SU-DHL-6 (cell line): ENCODE measurements around the gene RPP14.

Experiments
- EZH2phosphoT487 ChIP-seq: fragments of 200-600 bp; sonication (generic), shearing (Covaris generic); conservative IDR thresholded peaks from 2 replicates; pipeline ENCODE4 v1.6.1; 2018; ENCODE audit warnings: mild to moderate bottlenecking, antibody characterized with exemption, low read length, moderate library complexity, mixed read lengths
- TF ChIP-seq, protein P1 (sequence below): fragments of 200-600 bp; sonication (generic); IDR thresholded peaks from one replicate; pipeline ENCODE4 v1.5.1; 2017; ENCODE audit warnings: antibody characterized with exemption, mild to moderate bottlenecking, low read length, moderate library complexity; ENCODE audit not compliant: insufficient read depth, poor library complexity, severe bottlenecking

DNA sequence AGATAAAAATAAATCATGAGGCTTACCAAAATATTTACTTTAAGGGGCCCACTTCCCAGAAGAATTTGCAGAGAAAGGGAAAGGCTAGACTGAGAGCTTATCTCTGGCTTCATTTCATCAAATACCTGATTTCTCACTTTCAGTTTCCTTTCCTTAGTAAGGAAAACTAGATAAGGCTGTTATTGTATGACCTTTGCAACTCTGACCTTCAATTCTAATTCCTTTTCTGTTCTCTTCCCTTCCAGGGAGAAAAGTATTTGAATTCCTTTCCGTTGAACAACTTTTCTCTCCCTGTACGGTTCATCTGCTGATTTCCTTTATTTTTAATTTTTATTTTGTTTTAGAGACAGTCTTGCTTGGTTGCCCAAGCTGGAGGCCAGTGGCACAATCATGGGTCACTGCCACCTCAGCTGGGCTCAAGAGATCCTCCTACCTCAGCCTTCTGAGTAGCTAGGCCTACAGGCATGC is 19.5 kb downstream of the RPP14 start:
- TF ChIP-seq, protein P1, sequence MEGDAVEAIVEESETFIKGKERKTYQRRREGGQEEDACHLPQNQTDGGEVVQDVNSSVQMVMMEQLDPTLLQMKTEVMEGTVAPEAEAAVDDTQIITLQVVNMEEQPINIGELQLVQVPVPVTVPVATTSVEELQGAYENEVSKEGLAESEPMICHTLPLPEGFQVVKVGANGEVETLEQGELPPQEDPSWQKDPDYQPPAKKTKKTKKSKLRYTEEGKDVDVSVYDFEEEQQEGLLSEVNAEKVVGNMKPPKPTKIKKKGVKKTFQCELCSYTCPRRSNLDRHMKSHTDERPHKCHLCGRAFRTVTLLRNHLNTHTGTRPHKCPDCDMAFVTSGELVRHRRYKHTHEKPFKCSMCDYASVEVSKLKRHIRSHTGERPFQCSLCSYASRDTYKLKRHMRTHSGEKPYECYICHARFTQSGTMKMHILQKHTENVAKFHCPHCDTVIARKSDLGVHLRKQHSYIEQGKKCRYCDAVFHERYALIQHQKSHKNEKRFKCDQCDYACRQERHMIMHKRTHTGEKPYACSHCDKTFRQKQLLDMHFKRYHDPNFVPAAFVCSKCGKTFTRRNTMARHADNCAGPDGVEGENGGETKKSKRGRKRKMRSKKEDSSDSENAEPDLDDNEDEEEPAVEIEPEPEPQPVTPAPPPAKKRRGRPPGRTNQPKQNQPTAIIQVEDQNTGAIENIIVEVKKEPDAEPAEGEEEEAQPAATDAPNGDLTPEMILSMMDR, result no peak
- no peak for TF ChIP-seq EZH2phosphoT487
